Astrocyte of the spinal cord (primary cell): ENCODE results near the gene TMEM235.

ENCODE experiments used
- DNase-seq: peaks from one replicate; pipeline ENCODE4 v3.0.0; 2011; ENCODE audit warnings: low read depth, low spot score
- H3K4me3 ChIP-seq: 2 replicates; pipeline ENCODE4 v1.5.1; 2011; ENCODE audit warnings: low read depth, mild to moderate bottlenecking, low read length, moderate library complexity
- in situ Hi-C: cut with HindIII; loops from 2 replicates; pipeline ENCODE4 v1.10.0; 2017; ENCODE audit warnings: low sequenced_read_pairs
- TF ChIP-seq, protein P1 (sequence below): IDR thresholded peaks from 2 replicates; pipeline ENCODE4 v1.5.1; 2012; ENCODE audit warnings: low read depth, mild to moderate bottlenecking, low read length, inconsistent platforms

TMEM235 gene

DNA sequence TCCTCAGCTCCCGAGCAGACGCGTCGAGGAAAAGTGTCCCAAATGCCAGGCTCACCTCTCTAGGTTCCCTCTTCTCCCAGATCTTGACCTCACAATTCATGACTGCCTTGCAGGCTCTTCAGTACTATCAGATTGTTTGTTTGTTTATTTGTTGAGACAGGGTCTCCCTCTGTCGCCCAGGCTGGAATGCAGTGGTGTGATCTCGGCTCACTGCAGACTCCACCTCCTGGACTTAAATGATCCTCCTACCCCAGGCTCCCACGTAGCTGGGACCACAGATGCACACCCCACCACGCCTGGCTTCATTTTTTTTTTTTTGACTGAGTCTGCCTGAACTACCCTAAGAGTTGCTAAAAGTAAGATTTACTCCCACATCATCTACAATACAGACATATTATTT is 15.9 kb downstream of the TMEM235 start:
- in situ Hi-C loops, result no loop called here
- H3K4me3 ChIP-seq, result no peak overlapping the region
- DNase-seq, result no peak
- TF ChIP-seq, protein P1, sequence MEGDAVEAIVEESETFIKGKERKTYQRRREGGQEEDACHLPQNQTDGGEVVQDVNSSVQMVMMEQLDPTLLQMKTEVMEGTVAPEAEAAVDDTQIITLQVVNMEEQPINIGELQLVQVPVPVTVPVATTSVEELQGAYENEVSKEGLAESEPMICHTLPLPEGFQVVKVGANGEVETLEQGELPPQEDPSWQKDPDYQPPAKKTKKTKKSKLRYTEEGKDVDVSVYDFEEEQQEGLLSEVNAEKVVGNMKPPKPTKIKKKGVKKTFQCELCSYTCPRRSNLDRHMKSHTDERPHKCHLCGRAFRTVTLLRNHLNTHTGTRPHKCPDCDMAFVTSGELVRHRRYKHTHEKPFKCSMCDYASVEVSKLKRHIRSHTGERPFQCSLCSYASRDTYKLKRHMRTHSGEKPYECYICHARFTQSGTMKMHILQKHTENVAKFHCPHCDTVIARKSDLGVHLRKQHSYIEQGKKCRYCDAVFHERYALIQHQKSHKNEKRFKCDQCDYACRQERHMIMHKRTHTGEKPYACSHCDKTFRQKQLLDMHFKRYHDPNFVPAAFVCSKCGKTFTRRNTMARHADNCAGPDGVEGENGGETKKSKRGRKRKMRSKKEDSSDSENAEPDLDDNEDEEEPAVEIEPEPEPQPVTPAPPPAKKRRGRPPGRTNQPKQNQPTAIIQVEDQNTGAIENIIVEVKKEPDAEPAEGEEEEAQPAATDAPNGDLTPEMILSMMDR, result no peak

DNA sequence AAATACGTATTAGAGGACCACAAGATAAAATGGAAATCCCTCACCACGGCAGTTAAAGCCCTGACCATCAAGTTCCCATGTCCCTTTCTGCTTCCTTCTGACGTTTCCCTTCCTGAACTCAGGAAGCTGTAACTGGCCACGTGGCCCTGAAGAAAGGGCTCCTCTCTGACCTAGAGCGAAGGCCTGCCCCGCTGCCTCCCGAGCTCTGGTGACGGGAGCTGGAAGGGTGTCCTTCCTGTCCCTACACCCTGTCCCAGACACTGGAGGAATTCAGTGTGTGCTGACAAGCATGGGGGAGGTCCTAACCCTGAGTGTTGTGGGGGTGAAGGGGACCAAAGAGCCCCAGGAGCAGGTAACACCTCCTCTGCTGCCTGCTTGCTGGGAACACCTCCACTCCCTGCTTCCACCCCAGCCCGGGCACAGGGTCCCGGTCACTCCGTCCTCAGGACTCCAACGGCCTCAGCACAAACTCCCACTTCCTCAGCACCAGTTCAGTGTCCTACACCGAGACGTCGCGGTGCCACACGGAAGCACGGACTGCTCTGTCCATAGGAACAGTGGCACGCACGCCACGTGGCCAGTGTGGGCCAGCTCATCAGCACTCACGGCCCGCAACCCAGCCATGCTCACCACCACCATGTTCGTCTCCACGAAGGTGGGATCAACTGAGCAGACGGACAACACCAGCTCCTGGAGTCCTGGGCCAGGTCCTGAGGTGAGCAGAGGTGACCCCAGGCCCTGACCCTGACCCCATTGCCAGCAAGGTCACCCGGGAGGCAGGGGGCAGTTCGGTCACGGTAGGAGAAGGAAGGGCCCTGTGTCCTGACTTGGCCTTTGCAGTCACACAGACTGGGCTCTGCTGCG is 16.9 kb downstream of the TMEM235 start:
- in situ Hi-C loops, result no loop called here
- TF ChIP-seq, protein P1, result no peak
- no peak for DNase-seq
- H3K4me3 ChIP-seq, result no peak overlapping the region

DNA sequence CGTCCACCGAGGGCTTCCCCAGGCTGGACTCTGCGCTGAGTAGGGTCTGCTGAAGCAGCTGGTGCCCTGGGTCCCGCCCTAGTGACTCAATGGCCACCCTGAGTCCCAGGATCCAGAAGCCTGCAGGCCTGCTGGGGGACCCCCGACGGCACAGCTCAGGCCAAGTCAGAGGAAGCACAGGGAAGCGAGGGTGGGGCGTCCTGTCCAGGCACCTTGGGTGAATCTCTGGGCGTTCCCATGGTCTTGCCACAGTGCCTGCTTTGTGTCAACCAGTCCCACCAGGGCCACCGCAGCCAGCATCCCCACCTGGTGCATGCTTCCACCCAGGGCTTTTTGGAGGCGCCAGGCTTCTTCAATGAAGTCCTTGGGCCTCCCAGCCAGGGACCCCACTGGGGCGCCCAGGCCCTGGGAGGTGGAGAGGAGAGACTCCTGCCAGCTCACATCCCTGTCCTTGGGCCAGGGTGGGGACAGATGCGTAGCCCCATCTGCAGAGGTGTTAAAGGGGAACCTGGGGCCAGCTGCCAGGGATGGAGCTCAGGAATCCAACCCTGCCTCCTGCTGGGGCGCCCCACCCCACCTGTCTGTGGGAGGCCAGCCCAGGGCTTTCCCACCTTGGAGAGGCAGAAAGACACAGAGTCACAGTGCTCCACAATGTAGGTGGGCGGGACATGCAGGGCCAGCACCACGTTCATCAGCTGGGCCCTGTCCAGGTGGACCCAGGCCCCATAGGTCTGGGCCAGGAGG is 17.8 kb downstream of the TMEM235 start:
- no peak for DNase-seq
- H3K4me3 ChIP-seq, result no peak overlapping the region
- in situ Hi-C loops, result no loop called here
- TF ChIP-seq, protein P1, result no peak

DNA sequence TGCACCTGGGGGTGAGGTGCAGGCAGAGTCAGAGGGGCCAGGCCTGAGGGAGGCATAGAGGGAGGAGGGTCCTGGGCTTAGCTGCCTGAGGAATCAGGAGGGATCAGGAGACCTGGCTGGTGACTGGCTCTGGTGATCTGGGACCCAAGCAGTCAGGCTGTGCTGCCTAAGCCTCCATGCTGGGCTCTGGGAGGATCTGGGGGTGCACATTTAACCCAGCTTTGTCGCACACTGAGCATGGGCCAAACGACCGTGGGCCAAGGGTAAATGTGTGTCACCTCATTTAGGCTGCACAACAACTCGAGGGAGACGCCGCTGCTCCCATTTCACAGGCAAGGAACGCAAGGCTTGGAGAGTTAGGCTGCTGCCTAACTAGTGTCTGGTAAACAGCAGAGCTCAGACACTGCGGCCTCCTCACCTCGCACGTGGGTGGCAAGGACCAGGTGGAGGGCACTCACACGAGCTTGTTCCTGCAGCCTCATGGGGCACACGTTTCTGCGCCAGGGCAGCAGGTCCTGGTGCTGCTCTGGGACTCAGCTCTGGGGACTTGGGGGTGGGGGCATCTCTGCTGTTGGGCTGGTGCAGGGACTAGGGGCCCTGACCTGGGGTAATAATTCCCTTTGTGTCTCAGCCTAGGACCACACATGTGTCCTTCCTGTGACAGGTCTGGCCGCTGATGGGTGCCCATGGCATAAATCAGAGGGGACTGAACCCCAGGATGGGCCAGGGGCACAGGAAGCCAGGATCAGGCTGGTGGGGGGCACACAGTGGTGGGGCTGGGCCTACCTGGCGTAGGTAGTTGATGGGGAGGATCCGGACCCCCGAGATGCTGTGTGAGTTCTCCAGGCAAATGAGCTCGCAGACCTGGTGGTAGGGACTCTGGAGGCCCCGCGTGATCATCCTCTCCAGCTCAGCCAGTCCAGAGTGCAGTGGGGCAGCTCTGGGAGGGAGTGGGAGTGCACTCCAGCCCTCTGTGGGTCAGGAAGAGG is 18.7 kb downstream of the TMEM235 start:
- no peak for DNase-seq

DNA sequence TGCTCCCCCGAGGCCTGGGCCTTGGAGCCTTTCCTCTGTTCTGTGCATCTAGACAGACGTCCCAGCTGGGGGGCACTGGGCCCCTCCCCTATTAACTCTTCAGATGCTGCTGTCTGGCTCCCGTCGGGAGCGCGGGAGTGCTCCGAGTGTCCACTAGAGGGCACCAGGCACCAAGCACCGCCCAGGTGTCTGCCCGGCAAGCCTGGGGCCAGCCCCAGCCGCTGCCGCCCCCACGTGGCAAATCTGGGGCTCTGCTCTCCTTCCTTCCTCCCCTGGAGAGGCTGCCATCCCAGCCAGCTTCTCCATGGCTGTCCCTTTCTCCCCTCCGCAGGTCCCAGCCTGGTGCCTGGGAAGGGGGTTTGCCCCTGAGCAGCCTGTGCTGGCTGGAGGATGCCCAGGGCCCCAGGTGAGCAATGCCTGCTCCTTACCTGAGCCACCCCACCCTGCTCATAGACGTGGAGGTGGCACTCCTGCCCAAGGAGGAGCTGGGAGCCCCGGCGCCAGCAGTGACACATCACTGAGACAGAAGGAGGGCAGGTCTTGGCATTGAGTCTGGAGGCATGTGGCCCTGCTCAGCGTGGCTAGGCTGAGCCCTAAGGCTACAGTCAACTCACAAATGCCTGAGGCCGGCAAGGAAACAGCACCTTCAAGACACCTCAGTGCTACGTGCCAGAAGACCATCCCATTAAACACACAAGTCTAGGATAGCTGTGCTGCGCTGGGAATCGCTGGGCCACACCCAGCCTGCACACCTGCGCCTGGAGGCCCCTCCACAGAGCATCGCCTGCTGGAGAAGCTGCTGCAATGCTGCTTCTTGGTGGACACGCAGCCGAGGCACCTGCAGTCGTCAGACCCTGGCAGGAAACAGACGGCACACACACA is 19.7 kb downstream of the TMEM235 start:
- TF ChIP-seq, protein P1, result peak; percentile 100
- peak; percentile 83 for DNase-seq
- in situ Hi-C loops, result no loop called here
- no peak overlapping the region for H3K4me3 ChIP-seq

More for the DNA sequence above, 18.7 kb downstream of the TMEM235 start:
- in situ Hi-C loops, result no loop called here
- TF ChIP-seq, protein P1, result no peak
- no peak overlapping the region for H3K4me3 ChIP-seq
